Panc1 (cell line): ENCODE results near the gene ABHD16B. TPM values are rescaled to one million over a fixed set of nuclear protein-coding genes. Genes with fewer than 3 reads are reported as not detected.

Experiments used
- ATAC-seq: fragments of 200-7000 bp; cut with Tn5 transposase; 2 replicates; pipeline ENCODE4 v1.9.1; 2020; ENCODE audit warnings: mild to moderate bottlenecking, moderate library complexity
- BruUV-seq: library from RNA; stranded (reverse); fragments of 400-500 nt; replicated peaks from 2 replicates; lab custom pipeline; 2021; lab: Mats Ljungman, UMichigan
- CTCF ChIA-PET: fragments of 300-600 bp; sonication (Branson Sonifier 250); formaldehyde crosslinking; loops from one replicate; lab custom pipeline; 2022; ENCODE audit warnings: antibody characterized with exemption; lab: Charles Lee
- POLR2A ChIA-PET: fragments of 300-600 bp; sonication (Branson Sonifier 250); formaldehyde crosslinking; loops from one replicate; lab custom pipeline; 2022; ENCODE audit warnings: antibody characterized with exemption; lab: Charles Lee
- DNase-seq: peaks from one replicate; pipeline ENCODE4 v3.0.0-alpha.2; 2010; ENCODE audit warnings: low read depth, low spot score
- H3K27ac ChIP-seq: 2 replicates; pipeline ENCODE4 v1.5.1; 2011; ENCODE audit warnings: mild to moderate bottlenecking, low read length, inconsistent platforms
- H3K27me3 ChIP-seq: fragments of 200-500 bp; sonication (Bioruptor generic); 2 replicates; pipeline ENCODE4 v1.6.0; 2014; ENCODE audit warnings: low read length, inconsistent platforms; ENCODE audit not compliant: control insufficient read depth, insufficient read depth
- H3K36me3 ChIP-seq: fragments of 200-500 bp; sonication (Bioruptor generic); 2 replicates; pipeline ENCODE4 v1.5.1; 2014; ENCODE audit warnings: inconsistent platforms, mild to moderate bottlenecking, low read length, moderate library complexity; ENCODE audit not compliant: control insufficient read depth, insufficient read depth
- H3K4me1 ChIP-seq: 2 replicates; pipeline ENCODE4 v1.5.1; 2011; ENCODE audit warnings: inconsistent platforms, mild to moderate bottlenecking, low read length, moderate library complexity; ENCODE audit not compliant: control insufficient read depth, insufficient read depth
- H3K4me3 ChIP-seq, 2 experiments: 2 replicates each; pipeline ENCODE4 v1.5.1; 2011 to 2012; ENCODE audit warnings: low read depth in 2 of 2, low read length in 2 of 2, mild to moderate bottlenecking in 2 of 2, inconsistent platforms in 1 of 2, moderate library complexity in 1 of 2
- H3K9me3 ChIP-seq: fragments of 200-500 bp; sonication (Bioruptor generic); 2 replicates; pipeline ENCODE4 v1.5.1; 2014; ENCODE audit warnings: low read depth, mild to moderate bottlenecking, inconsistent platforms, low read length, moderate library complexity; ENCODE audit not compliant: control insufficient read depth, insufficient read depth
- POLR2AphosphoS5 ChIP-seq: IDR thresholded peaks from 2 replicates; pipeline ENCODE4 v1.6.1; 2012; ENCODE audit warnings: mild to moderate bottlenecking, low read depth, low read length, moderate library complexity
- SIN3A ChIP-seq: IDR thresholded peaks from 2 replicates; pipeline ENCODE4 v1.6.1; 2012; ENCODE audit warnings: low read depth, mild to moderate bottlenecking, low read length, moderate library complexity, borderline replicate concordance; ENCODE audit not compliant: insufficient read depth
- TCF7L2 ChIP-seq: IDR thresholded peaks from 2 replicates; pipeline ENCODE4 v1.6.1; 2011; ENCODE audit warnings: mild to moderate bottlenecking, low read depth, low read length, inconsistent platforms
- in situ Hi-C: cut with HindIII; loops from 2 replicates; pipeline ENCODE4 v1.10.0; 2016; ENCODE audit warnings: low sequenced_read_pairs, low pct_unique_long_range_greater_than_20kb
- intact Hi-C: fragments of 100-400 bp; cut with micrococcal nuclease; formaldehyde crosslinking; loops from one replicate; pipeline ENCODE4 v1.10.0; 2022; ENCODE audit not compliant: unreplicated experiment
- total RNA-seq: library from RNA; stranded (reverse); gene quantifications from one replicate; pipeline ENCODE4 v1.2.1, GENCODE V29; 2021; ENCODE audit not compliant: unreplicated experiment
- TF ChIP-seq, protein P1 (sequence below), 2 experiments: IDR thresholded peaks; 2 replicates each; pipeline ENCODE4 v1.6.1; 2011 to 2012; ENCODE audit warnings: low read depth in 2 of 2, control low read depth in 1 of 2, low read length in 1 of 2, mild to moderate bottlenecking in 1 of 2, moderate library complexity in 1 of 2; ENCODE audit not compliant: insufficient read depth in 1 of 2
- TF ChIP-seq, protein P2 (sequence below): fragments of 450-650 bp; IDR thresholded peaks from 2 replicates; pipeline ENCODE4 v1.5.1; 2017; ENCODE audit warnings: mild to moderate bottlenecking

ABHD16B gene
- total RNA-seq, 1 experiment from 2014 or later, result not detected

- DNase-seq (no peak), ATAC-seq (no peak)
- no peak for TF ChIP-seq TCF7L2
- TF ChIP-seq, protein P1, sequence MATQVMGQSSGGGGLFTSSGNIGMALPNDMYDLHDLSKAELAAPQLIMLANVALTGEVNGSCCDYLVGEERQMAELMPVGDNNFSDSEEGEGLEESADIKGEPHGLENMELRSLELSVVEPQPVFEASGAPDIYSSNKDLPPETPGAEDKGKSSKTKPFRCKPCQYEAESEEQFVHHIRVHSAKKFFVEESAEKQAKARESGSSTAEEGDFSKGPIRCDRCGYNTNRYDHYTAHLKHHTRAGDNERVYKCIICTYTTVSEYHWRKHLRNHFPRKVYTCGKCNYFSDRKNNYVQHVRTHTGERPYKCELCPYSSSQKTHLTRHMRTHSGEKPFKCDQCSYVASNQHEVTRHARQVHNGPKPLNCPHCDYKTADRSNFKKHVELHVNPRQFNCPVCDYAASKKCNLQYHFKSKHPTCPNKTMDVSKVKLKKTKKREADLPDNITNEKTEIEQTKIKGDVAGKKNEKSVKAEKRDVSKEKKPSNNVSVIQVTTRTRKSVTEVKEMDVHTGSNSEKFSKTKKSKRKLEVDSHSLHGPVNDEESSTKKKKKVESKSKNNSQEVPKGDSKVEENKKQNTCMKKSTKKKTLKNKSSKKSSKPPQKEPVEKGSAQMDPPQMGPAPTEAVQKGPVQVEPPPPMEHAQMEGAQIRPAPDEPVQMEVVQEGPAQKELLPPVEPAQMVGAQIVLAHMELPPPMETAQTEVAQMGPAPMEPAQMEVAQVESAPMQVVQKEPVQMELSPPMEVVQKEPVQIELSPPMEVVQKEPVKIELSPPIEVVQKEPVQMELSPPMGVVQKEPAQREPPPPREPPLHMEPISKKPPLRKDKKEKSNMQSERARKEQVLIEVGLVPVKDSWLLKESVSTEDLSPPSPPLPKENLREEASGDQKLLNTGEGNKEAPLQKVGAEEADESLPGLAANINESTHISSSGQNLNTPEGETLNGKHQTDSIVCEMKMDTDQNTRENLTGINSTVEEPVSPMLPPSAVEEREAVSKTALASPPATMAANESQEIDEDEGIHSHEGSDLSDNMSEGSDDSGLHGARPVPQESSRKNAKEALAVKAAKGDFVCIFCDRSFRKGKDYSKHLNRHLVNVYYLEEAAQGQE (IDR thresholded peaks at IDR 0.05; ENCODE audit: insufficient read depth in 1 of 2, low read depth in 2 of 2, low read length in 1 of 2), result no peak
- TF ChIP-seq, protein P2, sequence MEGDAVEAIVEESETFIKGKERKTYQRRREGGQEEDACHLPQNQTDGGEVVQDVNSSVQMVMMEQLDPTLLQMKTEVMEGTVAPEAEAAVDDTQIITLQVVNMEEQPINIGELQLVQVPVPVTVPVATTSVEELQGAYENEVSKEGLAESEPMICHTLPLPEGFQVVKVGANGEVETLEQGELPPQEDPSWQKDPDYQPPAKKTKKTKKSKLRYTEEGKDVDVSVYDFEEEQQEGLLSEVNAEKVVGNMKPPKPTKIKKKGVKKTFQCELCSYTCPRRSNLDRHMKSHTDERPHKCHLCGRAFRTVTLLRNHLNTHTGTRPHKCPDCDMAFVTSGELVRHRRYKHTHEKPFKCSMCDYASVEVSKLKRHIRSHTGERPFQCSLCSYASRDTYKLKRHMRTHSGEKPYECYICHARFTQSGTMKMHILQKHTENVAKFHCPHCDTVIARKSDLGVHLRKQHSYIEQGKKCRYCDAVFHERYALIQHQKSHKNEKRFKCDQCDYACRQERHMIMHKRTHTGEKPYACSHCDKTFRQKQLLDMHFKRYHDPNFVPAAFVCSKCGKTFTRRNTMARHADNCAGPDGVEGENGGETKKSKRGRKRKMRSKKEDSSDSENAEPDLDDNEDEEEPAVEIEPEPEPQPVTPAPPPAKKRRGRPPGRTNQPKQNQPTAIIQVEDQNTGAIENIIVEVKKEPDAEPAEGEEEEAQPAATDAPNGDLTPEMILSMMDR, result no peak
- TF ChIP-seq POLR2AphosphoS5, result no peak
- no peak for TF ChIP-seq SIN3A
- ChIA-PET POLR2A (interaction anchor here (0.5 to 0.6 kb wide), 2 partner anchors 75 to 171 kb away, joined by 4 to 7 read pairs; no protein-coding TSS in a partner anchor), CTCF (no interaction called here)
- no peak overlapping the region for H3K4me3 ChIP-seq
- no TSS peak for BruUV-seq
- no peaks in the 10 kb centered on the region for H3K9me3 ChIP-seq
- H3K27ac ChIP-seq, result no peak overlapping the region
- intact Hi-C loops, result no loop called here
- no peaks in the 10 kb centered on the region for H3K4me1 ChIP-seq
- no peaks in the 10 kb centered on the region for H3K27me3 ChIP-seq
- peaks cover 10% of the 10 kb centered on the region for H3K36me3 ChIP-seq
- in situ Hi-C loops, result no loop called here
Measured at GRCh38 chr20:63876489-63877036, 15.3 kb downstream of the ABHD16B start.

DNA sequence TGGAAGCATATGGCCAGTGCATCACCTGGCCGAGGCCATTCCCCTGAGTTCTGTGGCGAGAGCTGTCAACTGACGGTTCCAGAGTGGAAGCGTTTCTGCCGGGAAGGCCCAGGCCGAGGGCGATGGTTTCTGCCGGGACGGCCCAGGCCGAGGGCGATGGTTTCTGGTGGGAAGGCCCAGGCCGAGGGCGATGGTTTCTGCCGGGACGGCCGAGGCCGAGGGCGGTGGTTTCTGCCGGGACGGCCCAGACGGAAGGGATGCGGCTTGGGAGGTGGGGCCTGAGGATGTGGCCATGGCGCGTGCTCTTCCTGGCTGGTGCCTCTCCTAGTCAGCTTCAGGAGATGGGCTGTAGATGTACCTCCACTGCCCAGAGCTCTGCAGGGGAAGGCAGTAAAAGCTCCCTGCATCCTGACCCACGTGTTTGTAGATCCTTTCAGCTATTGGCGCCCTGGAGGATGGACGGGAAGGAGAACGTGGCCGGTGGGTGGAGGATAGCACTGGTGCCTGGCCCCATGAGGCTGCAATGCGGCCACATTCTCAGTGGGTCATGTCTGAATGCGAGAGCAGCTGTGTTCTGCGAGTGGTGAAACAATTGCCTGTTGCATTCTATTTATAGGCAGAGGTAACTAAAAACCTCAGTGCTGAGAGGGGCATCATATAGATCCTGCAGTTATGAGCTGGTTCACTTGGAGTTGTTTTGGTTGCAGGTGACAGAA is 16.6 kb downstream of the ABHD16B start:
- no peaks in the 10 kb centered on the region for H3K9me3 ChIP-seq
- ChIA-PET POLR2A (interaction anchor here (0.6 kb wide), 1 partner anchor 13 kb away, joined by 3 read pairs; the partner anchor contains the start of gene TPD52L2), CTCF (no interaction called here)
- BruUV-seq, result TSS peak; percentile 23
- intact Hi-C loops (no loop called here), in situ Hi-C loops (no loop called here)
- peaks cover 11% of the 10 kb centered on the region for H3K36me3 ChIP-seq
- no peaks in the 10 kb centered on the region for H3K4me1 ChIP-seq
- no peak overlapping the region for H3K27ac ChIP-seq
- no peak overlapping the region for H3K4me3 ChIP-seq
- H3K27me3 ChIP-seq, result no peaks in the 10 kb centered on the region
- no peak for TF ChIP-seq POLR2AphosphoS5
- no peak for TF ChIP-seq SIN3A
- TF ChIP-seq, protein P2, result no peak
- DNase-seq (no peak), ATAC-seq (no peak)
